Gastrocnemius medialis (tissue), 4 donors: ENCODE measurements around the gene KCNH6. TPM values are rescaled to one million over a fixed set of nuclear protein-coding genes. Genes with fewer than 3 reads are reported as not detected.

Experiments
- ATAC-seq, 2 donors: fragments of 150-250 bp; one replicate each; pipeline ENCODE4 v1.9.1; 2016
- DNase-seq, 2 donors: peaks; one replicate each; pipeline ENCODE4 v3.0.0-alpha.2; 2019
- H3K27ac ChIP-seq, 4 donors: fragments of 200-600 bp; sonication (generic); 1 replicate in 1 of 4; 2 replicates in 3 of 4; pipeline ENCODE4 v1.5.1; 2016 to 2018; ENCODE audit warnings: mild to moderate bottlenecking in 2 of 4, moderate library complexity in 1 of 4
- H3K27me3 ChIP-seq, 3 donors: fragments of 200-600 bp; sonication (generic) in 2 of 3; 1 replicate in 1 of 3; 2 replicates in 2 of 3; pipeline versions ENCODE4 v1.5.1 to v1.6.0; 2016 to 2019; ENCODE audit warnings: mild to moderate bottlenecking in 1 of 3, moderate library complexity in 1 of 3
- H3K36me3 ChIP-seq, 2 donors: fragments of 200-600 bp; sonication (generic) in 1 of 2; one replicate each; pipeline ENCODE4 v1.5.1; 2017 to 2018
- H3K4me1 ChIP-seq, 2 donors: fragments of 200-600 bp; sonication (generic) in 1 of 2; one replicate each; pipeline ENCODE4 v1.5.1; 2016 to 2017; ENCODE audit warnings: mild to moderate bottlenecking in 2 of 2
- H3K4me3 ChIP-seq, 4 donors: fragments of 200-600 bp; sonication (generic) in 3 of 4; 1 replicate in 1 of 4; 2 replicates in 3 of 4; pipeline ENCODE4 v1.5.1; 2016 to 2019; ENCODE audit warnings: mild to moderate bottlenecking in 2 of 4
- H3K9me3 ChIP-seq, 3 donors: fragments of 200-600 bp; sonication (generic) in 2 of 3; 1 replicate in 1 of 3; 2 replicates in 2 of 3; pipeline ENCODE4 v1.5.1; 2016 to 2019
- CTCF ChIP-seq, 5 experiments: fragments of 450-650 bp in 3 of 5; fragments of 200-600 bp in 2 of 5; sonication (generic) in 2 of 5; IDR thresholded peaks in 4 of 5; conservative IDR thresholded peaks in 1 of 5; 1 replicate in 4 of 5; 2 replicates in 1 of 5; pipeline ENCODE4 v1.5.1; 2016 to 2019; ENCODE audit warnings: antibody characterized with exemption in 5 of 5, mild to moderate bottlenecking in 3 of 5, moderate library complexity in 3 of 5
- POLR2A ChIP-seq, 2 donors: fragments of 450-650 bp; IDR thresholded peaks; one replicate each; pipeline ENCODE4 v1.6.1; 2017; ENCODE audit warnings: antibody characterized with exemption in 2 of 2, mild to moderate bottlenecking in 2 of 2, moderate library complexity in 2 of 2
- in situ Hi-C, 4 donors: fragments of 200-750 bp; cut with MboI; loops; one replicate each; pipeline versions ENCODE4 v1.15.0 to v1.8.0; 2017; ENCODE audit warnings: low sequenced_read_pairs in 4 of 4
- intact Hi-C: fragments of 100-400 bp; cut with DNase I; formaldehyde crosslinking; loops from one replicate; pipeline ENCODE4 v1.15.1; 2023; ENCODE audit warnings: low total_unique reads
- total RNA-seq, 4 donors: library from RNA; depleted of rRNA; stranded (reverse); fragments of >200 nt; gene quantifications; one replicate each; pipeline versions ENCODE4 v1.1.0 to v1.2.3, GENCODE V29; 2016

KCNH6 gene
- total RNA-seq, 4 donors from 2014 or later = not detected

GRCh38 chr17:63537991-63538692 is 15.0 kb downstream of the KCNH6 start:
- H3K4me1 ChIP-seq = peaks cover 4 to 7% of the 10 kb centered on the region in 2 donors
- peak overlapping the region in 3 of 4 donors; percentile 4 to 25 (median 24) for H3K4me3 ChIP-seq
- TF ChIP-seq CTCF (IDR thresholded peaks at IDR 0.05 in 4 of 5, conservative IDR thresholded peaks at IDR 0.05 in 1 of 5) (no peak), POLR2A (IDR thresholded peaks at IDR 0.05) (no peak)
- intact Hi-C loops = no loop called here
- no peak overlapping the region for H3K27ac ChIP-seq
- in situ Hi-C loops = no loop called here
- DNase-seq (no peak), ATAC-seq (no peak)
- H3K36me3 ChIP-seq = no peaks in the 10 kb centered on the region
- peaks cover 16 to 28% (median 23%) of the 10 kb centered on the region in 3 donors for H3K27me3 ChIP-seq
- no peaks in the 10 kb centered on the region for H3K9me3 ChIP-seq

GRCh38 chr17:63538693-63539595 is 15.8 kb downstream of the KCNH6 start:
- no peak for TF ChIP-seq CTCF (IDR thresholded peaks at IDR 0.05 in 4 of 5, conservative IDR thresholded peaks at IDR 0.05 in 1 of 5)
- no peak for TF ChIP-seq POLR2A (IDR thresholded peaks at IDR 0.05)
- DNase-seq (no peak), ATAC-seq (no peak)
- in situ Hi-C loops = no loop called here
- Histone ChIP-seq H3K4me3 (no peak overlapping the region), H3K9me3 (no peaks in the 10 kb centered on the region), H3K27ac (no peak overlapping the region), H3K36me3 (no peaks in the 10 kb centered on the region), H3K4me1 (peaks cover 4 to 7% of the 10 kb centered on the region in 2 donors), H3K27me3 (peaks cover 16 to 28% (median 23%) of the 10 kb centered on the region in 3 donors)
- intact Hi-C loops = no loop called here

GRCh38 chr17:63540590-63540989 is 17.4 kb downstream of the KCNH6 start:
- no peaks in the 10 kb centered on the region for H3K36me3 ChIP-seq
- H3K4me1 ChIP-seq = peaks cover 4 to 7% of the 10 kb centered on the region in 2 donors
- ATAC-seq (no peak), DNase-seq (no peak)
- no peak overlapping the region for H3K27ac ChIP-seq
- H3K27me3 ChIP-seq = peaks cover 16 to 28% (median 23%) of the 10 kb centered on the region in 3 donors
- H3K4me3 ChIP-seq = no peak overlapping the region
- no peak for TF ChIP-seq POLR2A (IDR thresholded peaks at IDR 0.05)
- TF ChIP-seq CTCF (IDR thresholded peaks at IDR 0.05 in 4 of 5, conservative IDR thresholded peaks at IDR 0.05 in 1 of 5) = no peak
- in situ Hi-C loops = loop anchor here in 1 of 4 donors (10.0 kb wide), 1 partner anchor 64 kb away; the partner anchor contains the start of gene TACO1
- no peaks in the 10 kb centered on the region for H3K9me3 ChIP-seq
- intact Hi-C loops = loop anchor here (10.0 kb wide), 1 partner anchor 116 kb away; no protein-coding TSS in a partner anchor

GRCh38 chr17:63542218-63542545 is 19.0 kb downstream of the KCNH6 start:
- DNase-seq (peak in 1 of 2 donors; percentile 8), ATAC-seq (no peak)
- TF ChIP-seq POLR2A (IDR thresholded peaks at IDR 0.05) = no peak
- no peak for TF ChIP-seq CTCF (IDR thresholded peaks at IDR 0.05 in 4 of 5, conservative IDR thresholded peaks at IDR 0.05 in 1 of 5)
- Histone ChIP-seq H3K27ac (no peak overlapping the region), H3K4me3 (no peak overlapping the region), H3K36me3 (no peaks in the 10 kb centered on the region), H3K9me3 (no peaks in the 10 kb centered on the region), H3K27me3 (peaks cover 16 to 23% (median 21%) of the 10 kb centered on the region in 3 donors), H3K4me1 (peaks cover 4 to 7% of the 10 kb centered on the region in 2 donors)
- intact Hi-C loops = loop anchor here (10.0 kb wide), 1 partner anchor 117 kb away; no protein-coding TSS in a partner anchor
- in situ Hi-C loops = loop anchor here in 1 of 4 donors (10.0 kb wide), 1 partner anchor 63 kb away; the partner anchor contains the start of gene TACO1
